ENCODE data around the gene NEO1.
A peak's percentile ranks its signal among the peaks of the same experiment; 100 is the strongest.
"Not testable (repeated sequence)": the region's sequence is repeated elsewhere in the genome, so short reads cannot be mapped to it uniquely, and the experiment has no call there.

The NEO1 gene

GRCh38 chr15:73195166-73195565 is 142.9 kb downstream of the NEO1 start:
- no peak for FAIRE-seq
- DNase-seq (ENCODE audit: low spot score): no peak

DNA sequence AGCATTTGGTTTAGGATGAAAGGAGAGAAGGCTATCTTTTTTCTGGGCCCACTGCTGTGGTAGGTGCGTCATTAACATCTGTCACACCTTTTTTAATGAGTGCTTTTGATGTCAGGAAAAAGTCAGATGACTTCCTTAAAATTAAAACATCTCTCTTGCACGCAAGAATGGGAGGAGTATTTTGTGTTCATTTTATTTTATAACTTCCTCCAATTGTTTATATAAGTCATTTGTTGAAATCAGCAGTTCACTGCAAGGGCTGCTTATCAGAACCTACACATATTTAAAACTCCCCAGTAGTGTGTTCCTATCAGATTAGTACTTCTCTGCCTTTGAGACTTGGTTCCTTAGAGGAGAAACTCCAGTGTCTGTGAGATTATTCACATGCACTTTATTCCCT is 143.8 kb downstream of the NEO1 start:
- FAIRE-seq (no peak), DNase-seq (ENCODE audit: low spot score) (no peak)

GRCh38 chr15:73200339-73200738 is 148.1 kb downstream of the NEO1 start:
- FAIRE-seq: no peak

GRCh38 chr15:73210630-73211029 is 158.4 kb downstream of the NEO1 start:
- DNase-seq (ENCODE audit: low spot score) (no peak), FAIRE-seq (no peak)

More at GRCh38 chr15:73200339-73200738, 148.1 kb downstream of the NEO1 start:
- no peak for DNase-seq (ENCODE audit: low spot score)

GRCh38 chr15:73212424-73212823 is 160.2 kb downstream of the NEO1 start:
- no peak for FAIRE-seq
- no peak for DNase-seq (ENCODE audit: low spot score)

- FAIRE-seq; DNase-seq (ENCODE audit: low spot score): not testable (repeated sequence)
Measured at GRCh38 chr15:73221450-73221849, 169.2 kb downstream of the NEO1 start.

GRCh38 chr15:73225358-73226015 is 173.2 kb downstream of the NEO1 start:
- DNase-seq (ENCODE audit: low spot score) (peak; percentile 5), FAIRE-seq (no peak)

DNA sequence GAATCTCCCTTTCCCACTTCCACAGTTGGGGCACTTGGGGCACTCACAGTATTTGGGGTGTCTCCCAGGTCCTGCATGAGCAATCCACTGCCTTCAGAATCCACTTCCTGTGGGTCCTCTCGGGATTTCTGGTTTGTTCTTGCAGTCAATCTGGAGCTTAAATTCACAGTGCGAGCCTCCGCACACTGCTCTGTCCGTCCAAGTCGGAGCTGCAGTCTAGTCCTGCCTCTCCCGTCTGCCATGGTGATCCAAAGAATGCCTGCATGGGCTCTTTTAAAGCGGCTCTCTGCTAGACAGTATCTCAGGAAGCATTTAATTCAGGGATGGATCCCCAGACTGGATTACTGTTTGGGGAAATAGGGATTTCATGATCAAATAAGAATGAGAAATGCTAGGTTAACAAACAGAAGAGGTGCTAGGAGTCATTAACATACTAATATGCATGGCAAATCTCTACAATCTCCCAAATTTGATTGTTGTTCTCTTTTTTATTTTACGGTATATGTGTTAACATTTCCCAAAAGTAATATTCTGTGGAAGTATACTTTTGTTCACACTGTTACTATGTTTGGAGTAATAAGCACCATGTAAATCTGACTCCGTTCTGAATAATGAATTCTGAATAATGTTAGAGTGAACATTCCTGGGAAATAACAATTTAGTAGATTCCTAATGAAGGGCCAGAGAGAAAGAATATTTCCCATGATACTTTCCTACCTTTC is 174.0 kb downstream of the NEO1 start:
- DNase-seq (ENCODE audit: low spot score): no peak
- no peak for FAIRE-seq

DNA sequence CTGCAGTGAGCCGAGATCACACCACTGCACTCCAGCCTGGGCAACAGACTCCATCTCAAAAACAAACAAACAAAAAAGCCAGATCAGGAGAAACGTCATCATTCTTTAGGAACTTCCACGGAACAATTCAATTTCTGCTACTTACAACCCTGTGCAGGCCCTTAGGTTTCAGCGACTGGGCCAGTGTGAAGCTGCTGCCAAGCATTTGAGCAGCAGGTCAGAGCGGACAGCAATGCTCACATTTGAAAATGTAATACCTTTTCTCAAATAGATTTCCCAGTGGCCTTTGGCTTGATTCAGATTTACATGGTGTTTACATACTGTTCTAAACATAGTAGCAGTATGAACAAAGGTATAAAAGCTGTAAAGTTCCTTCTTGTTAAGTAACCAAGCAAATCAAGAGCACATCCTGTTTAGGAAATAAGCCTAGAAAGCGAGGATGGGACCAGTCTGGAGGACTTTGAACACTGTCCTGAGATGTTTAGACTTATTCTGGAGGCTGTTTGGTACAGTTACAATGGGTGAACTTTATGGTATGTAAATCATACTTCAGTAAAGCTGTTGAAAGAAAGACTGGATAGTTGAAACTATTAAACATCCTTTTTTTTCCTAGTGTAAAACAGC is 175.3 kb downstream of the NEO1 start:
- no peak for FAIRE-seq
- DNase-seq (ENCODE audit: low spot score): no peak

GRCh38 chr15:73228128-73228646 is 175.9 kb downstream of the NEO1 start:
- no peak for FAIRE-seq
- no peak for DNase-seq (ENCODE audit: low spot score)

GRCh38 chr15:73231661-73232419 is 179.6 kb downstream of the NEO1 start:
- FAIRE-seq: no peak

DNA sequence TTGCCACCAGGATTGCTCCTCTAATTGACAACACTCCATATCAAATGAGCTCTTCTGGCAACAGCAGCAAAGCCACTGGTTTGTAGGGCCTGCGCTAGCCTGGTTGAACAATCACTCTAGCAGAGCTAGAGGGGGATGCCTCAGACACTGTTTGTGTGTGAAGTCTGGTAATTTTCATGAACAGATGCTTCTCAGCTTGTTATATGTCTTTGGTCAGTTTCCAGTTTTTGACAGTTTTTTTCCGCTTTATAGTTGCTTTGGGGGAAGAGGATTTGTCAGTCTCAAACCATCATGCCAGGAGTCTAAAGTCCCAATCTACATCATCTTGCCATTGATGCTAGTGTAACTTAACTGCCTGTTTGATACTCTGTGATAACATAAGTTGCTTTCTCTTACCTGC is 180.5 kb downstream of the NEO1 start:
- DNase-seq (ENCODE audit: low spot score): no peak
- no peak for FAIRE-seq

More at GRCh38 chr15:73231661-73232419, 179.6 kb downstream of the NEO1 start:
- DNase-seq (ENCODE audit: low spot score): no peak

DNA sequence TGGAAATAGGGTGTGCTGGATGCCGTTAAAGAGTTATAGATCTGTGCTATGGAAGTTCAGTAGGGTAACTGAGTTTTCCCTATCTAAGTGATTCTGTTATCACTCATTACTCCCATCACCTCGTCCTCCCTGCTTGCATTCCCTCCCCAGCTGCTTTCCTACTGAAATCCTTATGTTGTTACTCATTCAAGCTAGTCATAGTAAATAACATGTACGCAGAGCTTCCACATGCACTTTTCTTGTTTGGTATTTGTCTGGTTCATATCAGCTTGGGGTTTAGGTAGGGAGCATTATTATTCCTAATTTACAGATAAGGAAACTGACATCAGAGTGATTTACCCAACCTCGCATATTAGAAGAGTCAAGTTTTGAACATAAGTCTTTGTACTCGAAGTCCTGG is 181.4 kb downstream of the NEO1 start:
- DNase-seq (ENCODE audit: low spot score): no peak
- FAIRE-seq: no peak

- FAIRE-seq (no peak), DNase-seq (ENCODE audit: low spot score) (no peak)
Measured at GRCh38 chr15:73237910-73238309, 185.6 kb downstream of the NEO1 start.

GRCh38 chr15:73239564-73240215 is 187.4 kb downstream of the NEO1 start:
- DNase-seq (ENCODE audit: low spot score) (no peak), FAIRE-seq (peak; percentile 42)

DNA sequence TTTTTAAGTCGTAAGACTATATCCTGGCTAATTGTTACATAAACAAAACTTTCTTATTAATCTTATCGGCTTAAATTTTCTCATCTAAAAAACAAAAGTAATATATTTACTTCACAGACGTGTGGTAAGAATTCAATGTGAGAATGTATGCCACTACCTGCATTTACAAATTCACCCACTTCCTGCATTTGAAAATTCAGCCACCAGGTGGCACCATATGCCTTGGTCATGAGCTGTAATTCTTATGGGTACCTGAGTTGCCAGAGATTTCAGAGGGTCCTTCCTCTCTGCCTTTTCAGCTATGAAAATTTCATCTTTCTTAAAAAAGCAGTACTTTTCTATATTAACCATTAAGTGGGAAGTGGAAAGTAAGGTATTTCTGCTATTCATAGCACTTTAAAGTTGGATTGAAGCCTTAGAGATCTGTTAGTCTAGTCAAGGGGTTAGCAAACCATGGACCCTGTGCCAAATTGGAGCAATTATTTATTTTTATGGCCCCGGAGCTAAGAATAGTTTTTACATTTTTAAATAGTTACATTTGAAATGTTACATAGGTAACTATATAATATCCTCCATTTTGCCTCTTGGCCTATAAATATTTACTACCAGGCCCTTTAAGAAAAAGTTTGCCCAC is 188.7 kb downstream of the NEO1 start:
- DNase-seq (ENCODE audit: low spot score) (peak; percentile 52), FAIRE-seq (no peak)

DNA sequence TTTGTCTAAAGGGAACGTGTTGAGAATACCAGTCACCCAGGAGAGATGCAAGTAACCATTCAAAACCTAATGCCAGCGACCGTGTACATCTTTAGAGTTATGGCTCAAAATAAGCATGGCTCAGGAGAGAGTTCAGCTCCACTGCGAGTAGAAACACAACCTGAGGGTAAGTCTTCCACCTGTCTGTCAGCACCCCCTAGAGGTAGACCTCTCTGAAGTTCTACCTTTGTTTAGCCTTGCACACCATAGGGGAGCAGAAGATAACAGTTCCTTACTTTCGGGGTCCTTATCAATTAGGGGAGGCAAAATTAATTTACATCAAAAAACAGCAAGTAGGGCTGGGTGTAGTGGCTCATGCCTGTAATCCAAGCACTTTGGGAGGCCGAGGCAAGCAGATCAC is 192.1 kb downstream of the NEO1 start:
- FAIRE-seq (no peak), DNase-seq (ENCODE audit: low spot score) (peak; percentile 28)

DNA sequence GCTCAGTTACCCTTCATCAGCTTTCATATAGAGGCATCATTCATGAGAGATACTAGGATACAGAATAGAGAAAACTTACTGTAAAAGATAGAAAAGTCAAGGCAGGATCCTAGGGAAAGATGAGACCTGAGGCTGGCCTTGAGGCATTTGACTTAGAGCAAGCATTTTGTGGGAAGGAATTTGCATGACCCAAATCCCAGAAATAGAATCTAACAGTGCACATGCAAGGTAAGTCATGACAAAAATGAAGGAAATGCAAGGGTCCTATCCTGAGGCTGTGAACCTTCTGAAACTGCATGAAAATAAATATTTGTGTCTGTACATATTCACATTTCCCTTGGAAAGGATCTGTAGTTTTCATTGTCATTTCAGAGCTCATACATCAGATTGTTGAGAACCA is 194.2 kb downstream of the NEO1 start:
- FAIRE-seq (no peak), DNase-seq (ENCODE audit: low spot score) (no peak)

GRCh38 chr15:73246898-73247297 is 194.6 kb downstream of the NEO1 start:
- DNase-seq (ENCODE audit: low spot score) (no peak), FAIRE-seq (no peak)

- DNase-seq (ENCODE audit: low spot score): no peak
- FAIRE-seq: no peak
Measured at GRCh38 chr15:73247331-73247730, 195.1 kb downstream of the NEO1 start.

DNA sequence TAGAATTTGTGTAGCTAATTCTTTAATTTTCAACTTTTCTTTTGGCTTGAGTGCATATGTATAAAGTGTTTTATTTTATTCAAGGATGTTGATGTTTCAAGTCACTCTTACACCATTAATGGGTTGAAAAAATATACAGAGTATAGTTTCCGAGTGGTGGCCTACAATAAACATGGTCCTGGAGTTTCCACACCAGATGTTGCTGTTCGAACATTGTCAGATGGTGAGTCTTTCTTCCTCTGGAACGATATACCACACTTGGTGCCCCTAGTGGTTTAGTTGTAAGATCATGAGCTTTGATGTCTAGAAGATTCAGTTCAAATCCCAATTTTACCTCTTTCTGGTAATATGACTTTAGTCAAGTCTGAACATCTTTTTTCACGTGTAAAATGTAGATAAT is 197.2 kb downstream of the NEO1 start:
- DNase-seq (ENCODE audit: low spot score): no peak
- FAIRE-seq: no peak
